Measurements from ENCODE around the gene HCFC1. TPM values are rescaled to one million over a fixed set of nuclear protein-coding genes. Genes with fewer than 3 reads are reported as not detected.

Gene HCFC1
- total RNA-seq, 2 experiments from 2014 or later, result 45.9 to 50.2 TPM

DNA sequence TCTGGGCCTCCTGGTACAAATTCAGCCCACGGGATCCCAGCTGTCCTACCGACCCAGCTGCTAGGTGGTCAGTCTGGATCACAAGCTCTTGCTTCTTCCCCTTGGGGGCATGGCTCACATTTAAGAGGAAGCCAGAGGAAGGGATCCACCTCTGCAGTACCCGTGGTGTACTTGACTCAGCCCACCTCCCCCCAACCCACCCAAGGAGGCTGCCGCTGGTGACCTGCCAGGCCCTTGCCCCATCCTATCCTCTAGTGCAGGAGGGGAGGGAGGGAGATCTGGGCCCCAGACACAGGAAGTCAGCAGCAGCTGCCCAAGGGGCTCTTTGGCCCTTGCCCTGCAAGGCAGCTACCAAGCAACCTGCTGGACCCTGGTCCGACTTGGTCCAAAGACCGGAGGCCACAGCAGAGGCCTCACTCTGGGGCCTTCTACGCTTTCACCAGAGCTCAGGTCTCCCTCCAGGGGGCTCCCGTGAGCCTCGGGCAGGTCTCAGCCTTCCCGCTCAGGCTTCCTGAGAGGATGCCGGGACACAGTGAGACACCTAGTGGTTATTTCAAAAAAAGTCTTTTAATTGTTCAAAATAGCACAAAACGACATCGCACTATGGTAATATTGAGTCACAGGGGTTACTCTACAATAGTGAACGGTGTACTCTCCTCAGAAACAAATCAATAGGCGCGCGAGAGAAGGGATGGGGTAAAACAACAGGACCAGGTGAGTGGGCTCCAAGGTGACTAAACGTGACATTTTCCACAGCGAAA, 24.4 kb downstream of the HCFC1 start:
- POLR2A ChIA-PET, result interaction anchor here (0.5 to 10.3 kb wide), 7 partner anchors 13 to 145 kb away, joined by 3 to 196 read pairs (median 5); partner anchors contain the start of genes ARHGAP4, HCFC1 and NAA10
- H3K4me1 ChIP-seq (ENCODE audit: insufficient read depth, low read length), result peaks cover 47% of the 10 kb centered on the region
- Mint-ChIP-seq H3K27me3 (no peaks in the 10 kb centered on the region), H3K4me3 (peak overlapping the region; percentile 39), H3K27ac (peak overlapping the region; percentile 57), H3K9me3 (no peaks in the 10 kb centered on the region), H3K36me3 (ENCODE audit: low read depth) (peaks cover 24% of the 10 kb centered on the region), H3K4me1 (ENCODE audit: low read depth) (peaks cover 10% of the 10 kb centered on the region)
- TF ChIP-seq, protein P1, sequence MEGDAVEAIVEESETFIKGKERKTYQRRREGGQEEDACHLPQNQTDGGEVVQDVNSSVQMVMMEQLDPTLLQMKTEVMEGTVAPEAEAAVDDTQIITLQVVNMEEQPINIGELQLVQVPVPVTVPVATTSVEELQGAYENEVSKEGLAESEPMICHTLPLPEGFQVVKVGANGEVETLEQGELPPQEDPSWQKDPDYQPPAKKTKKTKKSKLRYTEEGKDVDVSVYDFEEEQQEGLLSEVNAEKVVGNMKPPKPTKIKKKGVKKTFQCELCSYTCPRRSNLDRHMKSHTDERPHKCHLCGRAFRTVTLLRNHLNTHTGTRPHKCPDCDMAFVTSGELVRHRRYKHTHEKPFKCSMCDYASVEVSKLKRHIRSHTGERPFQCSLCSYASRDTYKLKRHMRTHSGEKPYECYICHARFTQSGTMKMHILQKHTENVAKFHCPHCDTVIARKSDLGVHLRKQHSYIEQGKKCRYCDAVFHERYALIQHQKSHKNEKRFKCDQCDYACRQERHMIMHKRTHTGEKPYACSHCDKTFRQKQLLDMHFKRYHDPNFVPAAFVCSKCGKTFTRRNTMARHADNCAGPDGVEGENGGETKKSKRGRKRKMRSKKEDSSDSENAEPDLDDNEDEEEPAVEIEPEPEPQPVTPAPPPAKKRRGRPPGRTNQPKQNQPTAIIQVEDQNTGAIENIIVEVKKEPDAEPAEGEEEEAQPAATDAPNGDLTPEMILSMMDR (IDR thresholded peaks at IDR 0.05), result peak; percentile 84
- H3K9me3 ChIP-seq (ENCODE audit: control insufficient read depth in 1 of 2, insufficient read depth in 1 of 2, low read length in 2 of 2), result no peaks in the 10 kb centered on the region
- H3K36me3 ChIP-seq (ENCODE audit: insufficient read depth, low read length), result peaks cover 35% of the 10 kb centered on the region
- CTCF ChIA-PET, result interaction anchor here (0.6 to 3.8 kb wide), 15 partner anchors 10 to 183 kb away, joined by 3 to 101 read pairs (median 4); partner anchors contain the start of genes ARHGAP4, HCFC1, NAA10 and PLXNB3
- no peak overlapping the region for H3K4me3 ChIP-seq (ENCODE audit: low read length)
- DNase-seq (peak; percentile 62 to 89 (median 74)), ATAC-seq (ENCODE audit: poor library complexity) (peak; percentile 89)
- no peaks in the 10 kb centered on the region for H3K27me3 ChIP-seq (ENCODE audit: control insufficient read depth in 1 of 2, insufficient read depth in 2 of 2, low read length in 2 of 2)
- intact Hi-C loops (cut with DNase I, micrococcal nuclease), result loop anchor here (1.0 to 10.0 kb wide), 5 partner anchors 22 to 992 kb away; partner anchors contain the start of gene PLXNB3 (in 1 of the 2)
- H3K27ac ChIP-seq (ENCODE audit: low read depth in 1 of 2, low read length in 2 of 2), result no peak overlapping the region

DNA sequence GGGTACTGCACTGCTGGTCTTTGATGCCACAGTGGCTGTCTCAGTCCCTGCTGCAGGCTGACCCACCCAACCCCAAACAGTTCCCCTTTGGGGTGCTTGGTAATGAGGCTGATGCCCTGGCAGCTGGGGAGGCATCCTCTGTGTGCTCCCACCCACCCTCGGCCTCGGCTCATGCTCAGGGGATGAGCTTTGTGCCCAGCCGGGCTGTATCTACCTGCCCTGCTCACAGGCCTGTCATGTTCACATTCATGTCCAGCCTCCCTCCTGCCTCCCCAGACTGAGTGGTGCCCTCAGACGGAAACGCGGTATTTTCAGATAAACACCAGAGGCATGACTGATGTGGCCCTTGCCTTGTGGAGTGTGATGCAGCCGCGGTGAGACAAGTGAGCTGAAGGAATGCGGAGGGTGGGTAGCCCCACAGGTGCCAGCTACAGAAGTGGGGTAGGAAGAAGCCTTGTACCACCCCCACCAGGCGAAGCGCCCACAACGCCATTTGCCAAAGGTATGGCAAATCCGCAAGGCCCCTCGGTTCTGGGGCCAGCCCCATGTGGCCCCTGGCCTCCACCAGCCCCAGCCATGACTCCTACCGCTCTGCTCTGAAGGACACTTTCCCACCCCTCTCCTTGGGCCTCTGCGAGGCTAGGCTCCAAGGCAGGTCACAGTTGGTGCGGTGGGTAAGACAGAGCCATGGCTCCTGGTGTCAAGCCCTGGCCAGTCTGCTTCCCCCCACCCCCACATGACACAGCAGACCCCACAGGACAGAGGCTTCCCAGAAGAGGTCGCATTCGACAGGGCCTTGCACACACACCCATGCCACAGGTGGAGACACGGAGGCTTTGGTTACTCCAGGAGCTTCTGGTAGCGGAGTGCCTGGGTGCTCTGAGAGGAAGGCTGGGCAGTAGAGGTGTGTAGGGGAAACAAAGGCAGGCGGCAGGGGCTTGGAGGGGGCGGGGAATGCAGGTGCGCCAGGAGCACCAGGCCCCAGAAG, 25.4 kb downstream of the HCFC1 start:
- Histone ChIP-seq H3K27ac (ENCODE audit: low read depth in 1 of 2, low read length in 2 of 2) (no peak overlapping the region), H3K4me1 (ENCODE audit: insufficient read depth, low read length) (peaks cover 55% of the 10 kb centered on the region), H3K4me3 (ENCODE audit: low read length) (no peak overlapping the region), H3K9me3 (ENCODE audit: control insufficient read depth in 1 of 2, insufficient read depth in 1 of 2, low read length in 2 of 2) (no peaks in the 10 kb centered on the region), H3K36me3 (ENCODE audit: insufficient read depth, low read length) (peaks cover 27% of the 10 kb centered on the region), H3K27me3 (ENCODE audit: control insufficient read depth in 1 of 2, insufficient read depth in 2 of 2, low read length in 2 of 2) (no peaks in the 10 kb centered on the region)
- H3K9me3 Mint-ChIP-seq, result no peaks in the 10 kb centered on the region
- TF ChIP-seq, protein P1 (IDR thresholded peaks at IDR 0.05), result no peak
- H3K27ac Mint-ChIP-seq, result no peak overlapping the region
- ChIA-PET POLR2A (interaction anchor here (0.8 to 10.3 kb wide), 4 partner anchors 12 to 23 kb away, joined by 3 to 196 read pairs (median 8); partner anchors contain the start of genes ARHGAP4 and NAA10), CTCF (interaction anchor here (0.7 to 3.8 kb wide), 8 partner anchors 9 to 182 kb away, joined by 3 to 101 read pairs (median 4); partner anchors contain the start of genes ARHGAP4, NAA10 and PLXNB3)
- H3K27me3 Mint-ChIP-seq, result no peaks in the 10 kb centered on the region
- peaks cover 11% of the 10 kb centered on the region for H3K4me1 Mint-ChIP-seq (ENCODE audit: low read depth)
- no peak overlapping the region for H3K4me3 Mint-ChIP-seq
- intact Hi-C loops (cut with DNase I, micrococcal nuclease), result loop anchor here (5.0 to 10.0 kb wide), 2 partner anchors 989 to 991 kb away; no protein-coding TSS in a partner anchor
- ATAC-seq (ENCODE audit: poor library complexity), result no peak
- DNase-seq, result no peak
- H3K36me3 Mint-ChIP-seq (ENCODE audit: low read depth), result peaks cover 21% of the 10 kb centered on the region

DNA sequence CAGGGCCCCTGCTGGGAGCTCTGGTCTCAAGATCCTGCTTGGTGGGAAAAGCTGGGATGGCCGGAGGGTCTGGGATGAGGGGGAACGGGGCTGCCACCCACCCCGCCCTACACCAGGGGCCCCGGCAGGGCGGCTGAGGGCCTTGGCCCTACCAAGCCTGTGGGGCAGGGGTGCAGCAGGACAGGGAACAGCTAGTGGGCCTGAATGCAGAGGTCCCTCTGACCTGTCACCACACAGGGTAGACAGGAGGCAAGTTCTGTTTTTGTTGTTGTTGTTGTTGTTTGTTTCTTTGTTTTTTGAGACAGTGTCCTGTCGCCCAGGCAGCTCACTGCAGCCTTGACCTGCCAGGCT, 26.8 kb downstream of the HCFC1 start:
- TF ChIP-seq, protein P1 (IDR thresholded peaks at IDR 0.05), result no peak
- H3K27me3 ChIP-seq (ENCODE audit: control insufficient read depth in 1 of 2, insufficient read depth in 2 of 2, low read length in 2 of 2), result no peaks in the 10 kb centered on the region
- H3K27ac Mint-ChIP-seq, result peak overlapping the region; percentile 76
- H3K4me1 Mint-ChIP-seq (ENCODE audit: low read depth), result peaks cover 20% of the 10 kb centered on the region
- ChIA-PET CTCF (interaction anchor here (0.6 to 1.4 kb wide), 5 partner anchors 8 to 181 kb away, joined by 3 to 6 read pairs (median 5); partner anchors contain the start of gene PLXNB3), POLR2A (interaction anchor here (1.1 to 10.3 kb wide), 5 partner anchors 9 to 34 kb away, joined by 3 to 196 read pairs (median 3); partner anchors contain the start of genes ARHGAP4 and NAA10)
- peak overlapping the region; percentile 54 for H3K4me3 ChIP-seq (ENCODE audit: low read length)
- H3K36me3 ChIP-seq (ENCODE audit: insufficient read depth, low read length), result peaks cover 13% of the 10 kb centered on the region
- peak; percentile 4 for ATAC-seq (ENCODE audit: poor library complexity)
- H3K4me1 ChIP-seq (ENCODE audit: insufficient read depth, low read length), result peaks cover 56% of the 10 kb centered on the region
- no peak for DNase-seq
- no peak overlapping the region for H3K27ac ChIP-seq (ENCODE audit: low read depth in 1 of 2, low read length in 2 of 2)
- H3K9me3 Mint-ChIP-seq, result no peaks in the 10 kb centered on the region
- intact Hi-C loops (cut with DNase I, micrococcal nuclease), result loop anchor here (5.0 to 10.0 kb wide), 2 partner anchors 987 to 990 kb away; no protein-coding TSS in a partner anchor
- H3K36me3 Mint-ChIP-seq (ENCODE audit: low read depth), result peaks cover 9% of the 10 kb centered on the region
- H3K27me3 Mint-ChIP-seq, result no peaks in the 10 kb centered on the region
- no peak overlapping the region for H3K4me3 Mint-ChIP-seq
- no peaks in the 10 kb centered on the region for H3K9me3 ChIP-seq (ENCODE audit: control insufficient read depth in 1 of 2, insufficient read depth in 1 of 2, low read length in 2 of 2)
